IMR-90 (cell line): ENCODE results near the gene NRDC. TPM values are rescaled to one million over a fixed set of nuclear protein-coding genes. Genes with fewer than 3 reads are reported as not detected.
A peak's percentile ranks its signal among the peaks of the same experiment; 100 is the strongest.

ENCODE experiments used
- ATAC-seq: fragments of 200-7000 bp; cut with Tn5 transposase; 2 replicates; pipeline ENCODE4 v1.9.1; 2020; ENCODE audit warnings: low read depth, mild to moderate bottlenecking, moderate library complexity
- BruUV-seq: library from RNA; stranded (reverse); fragments of 400-500 nt; replicated peaks from 2 replicates; lab custom pipeline; 2021; lab: Mats Ljungman, UMichigan
- CTCF ChIA-PET: fragments of 300-600 bp; formaldehyde crosslinking; extraction: SDS; loops from one replicate; lab custom pipeline; 2021; ENCODE audit warnings: antibody characterized with exemption; lab: Yijun Ruan, JAX
- POLR2A ChIA-PET: fragments of 300-600 bp; sonication (Branson Sonifier 250); formaldehyde crosslinking; loops from one replicate; lab custom pipeline; 2022; ENCODE audit warnings: antibody characterized with exemption; ENCODE audit not compliant: unreplicated experiment; lab: Charles Lee
- DNase-seq: peaks from one replicate; pipeline ENCODE4 v3.0.0; 2013
- H2AFZ ChIP-seq: replicated peaks from 2 replicates; pipeline ENCODE3; 2013; ENCODE audit warnings: low read length, mild to moderate bottlenecking; ENCODE audit not compliant: poor library complexity
- H2AK5ac ChIP-seq: 2 replicates; pipeline ENCODE4 v1.6.1; 2013; ENCODE audit warnings: low read depth, low read length, inconsistent platforms
- H2AK9ac ChIP-seq: replicated peaks from 2 replicates; pipeline ENCODE3; 2013; ENCODE audit warnings: mild to moderate bottlenecking, low read depth, low read length, moderate library complexity; ENCODE audit not compliant: poor library complexity
- H2BK120ac ChIP-seq: 2 replicates; pipeline ENCODE4 v1.6.1; 2013; ENCODE audit warnings: low read depth, low read length, inconsistent platforms
- H2BK15ac ChIP-seq: 3 replicates; pipeline ENCODE4 v1.6.1; 2013; ENCODE audit warnings: low read depth, low read length, inconsistent platforms
- H2BK20ac ChIP-seq: 2 replicates; pipeline ENCODE4 v1.6.1; 2013; ENCODE audit warnings: low read depth, mild to moderate bottlenecking, inconsistent platforms, low read length, moderate library complexity
- H2BK5ac ChIP-seq: 2 replicates; pipeline ENCODE4 v1.6.1; 2013; ENCODE audit warnings: mild to moderate bottlenecking, low read depth, low read length, inconsistent platforms; ENCODE audit not compliant: poor library complexity, severe bottlenecking
- H3K14ac ChIP-seq: replicated peaks from 2 replicates; pipeline ENCODE4 v1.6.1; 2013; ENCODE audit warnings: low read depth, low read length, inconsistent platforms
- H3K18ac ChIP-seq: 2 replicates; pipeline ENCODE4 v1.6.1; 2013; ENCODE audit warnings: low read depth, low read length, control low read depth
- H3K23ac ChIP-seq: 2 replicates; pipeline ENCODE4 v1.6.1; 2013; ENCODE audit warnings: low read depth, low read length, inconsistent platforms
- H3K27ac ChIP-seq: 2 replicates; pipeline ENCODE4 v1.5.1; 2013; ENCODE audit warnings: mild to moderate bottlenecking, control low read depth, low read length; ENCODE audit not compliant: insufficient read depth
- H3K27me3 ChIP-seq: 2 replicates; pipeline ENCODE4 v1.6.1; 2013; ENCODE audit warnings: low read length; ENCODE audit not compliant: control insufficient read depth, insufficient read depth
- H3K36me3 ChIP-seq: 2 replicates; pipeline ENCODE4 v1.6.1; 2013; ENCODE audit warnings: low read length, mixed read lengths; ENCODE audit not compliant: control insufficient read depth, insufficient read depth
- H3K4ac ChIP-seq: 2 replicates; pipeline ENCODE4 v1.6.1; 2013; ENCODE audit warnings: low read depth, low read length, inconsistent platforms
- H3K4me1 ChIP-seq: 2 replicates; pipeline ENCODE4 v1.6.1; 2013; ENCODE audit warnings: low read length, mixed read lengths; ENCODE audit not compliant: control insufficient read depth, insufficient read depth
- H3K4me2 ChIP-seq: 2 replicates; pipeline ENCODE4 v1.6.1; 2013; ENCODE audit warnings: low read depth, mild to moderate bottlenecking, control low read depth, low read length, moderate library complexity
- H3K4me3 ChIP-seq: 2 replicates; pipeline ENCODE4 v1.5.1; 2013; ENCODE audit warnings: low read depth, mild to moderate bottlenecking, control low read depth, low read length, moderate library complexity; ENCODE audit not compliant: insufficient read depth
- H3K56ac ChIP-seq: 2 replicates; pipeline ENCODE4 v1.6.1; 2013; ENCODE audit warnings: low read length, inconsistent platforms; ENCODE audit not compliant: insufficient read depth; ENCODE audit errors: extremely low read depth
- H3K79me1 ChIP-seq, 2 experiments: 2 replicates each; pipeline ENCODE4 v1.6.1; 2013; ENCODE audit warnings: low read length in 2 of 2, inconsistent platforms in 1 of 2, low read depth in 1 of 2
- H3K9ac ChIP-seq: 2 replicates; pipeline ENCODE4 v1.6.1; 2013; ENCODE audit warnings: low read depth, low read length, control low read depth
- H3K9me1 ChIP-seq: 2 replicates; pipeline ENCODE4 v1.6.1; 2013; ENCODE audit warnings: low read length, inconsistent platforms; ENCODE audit not compliant: insufficient read depth
- H3K9me3 ChIP-seq: 2 replicates; pipeline ENCODE4 v1.6.1; 2013; ENCODE audit warnings: low read length; ENCODE audit not compliant: control insufficient read depth, insufficient read depth
- H4K20me1 ChIP-seq: 2 replicates; pipeline ENCODE4 v1.6.1; 2013; ENCODE audit warnings: low read length, inconsistent platforms; ENCODE audit not compliant: insufficient read depth
- H4K5ac ChIP-seq: 2 replicates; pipeline ENCODE4 v1.6.1; 2013; ENCODE audit warnings: mild to moderate bottlenecking, low read depth, low read length, control low read depth
- H4K8ac ChIP-seq, 2 experiments: 2 replicates each; pipeline ENCODE4 v1.6.1; 2013; ENCODE audit warnings: low read depth in 2 of 2, low read length in 2 of 2, control low read depth in 1 of 2, inconsistent platforms in 1 of 2
- H4K91ac ChIP-seq: 2 replicates; pipeline ENCODE4 v1.6.1; 2013; ENCODE audit warnings: low read depth, low read length, inconsistent platforms; ENCODE audit not compliant: insufficient read depth
- CEBPB ChIP-seq: IDR thresholded peaks from 2 replicates; pipeline ENCODE4 v1.6.1; 2012; ENCODE audit warnings: low read depth, low read length, improper control_type of control experiment
- FOS ChIP-seq: fragments of 150-350 bp; IDR thresholded peaks from 2 replicates; pipeline ENCODE4 v1.6.1; 2016; ENCODE audit warnings: low read depth, low read length
- MAZ ChIP-seq: IDR thresholded peaks from 2 replicates; pipeline ENCODE4 v1.6.1; 2012; ENCODE audit warnings: low read depth, mild to moderate bottlenecking, low read length, improper control_type of control experiment, moderate library complexity, borderline replicate concordance
- NFE2L2 ChIP-seq: fragments of 150-350 bp; IDR thresholded peaks from 2 replicates; pipeline ENCODE4 v1.6.1; 2016; ENCODE audit warnings: low read depth, mild to moderate bottlenecking, low read length
- WGBS, 2 experiments: methylation state at CpG; one replicate each; pipeline versions ENCODE4 v1.1.5 to v1.1.7; 2013; ENCODE audit warnings: missing lambda C conversion rate in 2 of 2; ENCODE audit not compliant: insufficient read length in 1 of 2; ENCODE audit errors: extremely low coverage in 2 of 2; 5-methylcytosine and 5-hydroxymethylcytosine counted together
- dilution Hi-C: fragments of 300-500 bp; cut with HindIII; formaldehyde crosslinking; loops from one replicate; pipeline ENCODE4 v1.14.3; 2018; ENCODE audit warnings: low sequenced_read_pairs; ENCODE audit not compliant: unreplicated experiment
- in situ Hi-C: fragments of 300-500 bp; cut with MboI; formaldehyde crosslinking; loops from 3 replicates; pipeline ENCODE4 v1.14.3; 2019; ENCODE audit warnings: low sequenced_read_pairs, inconsistent platforms, mixed read lengths
- intact Hi-C: fragments of 100-400 bp; cut with micrococcal nuclease; formaldehyde crosslinking; loops from 2 replicates; pipeline ENCODE4 v1.10.0; 2022
- polyA plus RNA-seq, 3 experiments: library from polyadenylated mRNA; depleted of rRNA; stranded (reverse); fragments of >200 nt; gene quantifications; 2 replicates each; pipeline ENCODE4 v1.2.3, GENCODE V29; 2012; ENCODE audit warnings: low replicate concordance in 1 of 3
- total RNA-seq: library from RNA; depleted of rRNA; stranded (reverse); fragments of >200 nt; gene quantifications from 2 replicates; pipeline ENCODE4 v1.2.3, GENCODE V29; 2012

Gene NRDC
- total and polyA plus RNA-seq, 2 of the 4 experiments (the other 2 are of a cell fraction) = 75.8 to 84.7 TPM

- no peaks in the 10 kb centered on the region for H3K27me3 ChIP-seq
- ChIA-PET CTCF (interaction anchor here (0.6 to 2.5 kb wide), 3 partner anchors 28 to 297 kb away, joined by 3 to 21 read pairs (median 3); no protein-coding TSS in a partner anchor), POLR2A (interaction anchor here (0.6 kb wide), 1 partner anchor 45 kb away, joined by 4 read pairs; no protein-coding TSS in a partner anchor)
- H3K9me3 ChIP-seq = no peaks in the 10 kb centered on the region
- peak overlapping the region; percentile 91 to 94 for H4K8ac ChIP-seq
- H3K4me1 ChIP-seq = peaks cover 45% of the 10 kb centered on the region
- DNase-seq (peak; percentile 77), ATAC-seq (peak; percentile 25)
- H3K18ac ChIP-seq = peak overlapping the region; percentile 98; the same call in 1 of the 2 replicates
- peak overlapping the region; percentile 75 for H2AK9ac ChIP-seq
- peak overlapping the region; percentile 92 for H4K91ac ChIP-seq
- H3K4me3 ChIP-seq = no peak overlapping the region
- peaks cover 55% of the 10 kb centered on the region for H3K9me1 ChIP-seq
- peak overlapping the region; percentile 99 for H2BK5ac ChIP-seq
- H3K4me2 ChIP-seq = peak overlapping the region; percentile 38; the same call in 1 of the 2 replicates
- no TSS peak for BruUV-seq
- peak overlapping the region; percentile 51 for H3K27ac ChIP-seq
- TF ChIP-seq MAZ = 0 out of 2 replicates have a peak, but pooled peaks have one; percentile 59
- TF ChIP-seq NFE2L2 = no peak
- TF ChIP-seq CEBPB = peak; percentile 21; the same call in 1 of the 2 replicates
- peak; percentile 46 for TF ChIP-seq FOS
- peaks cover 48 to 89% of the 10 kb centered on the region in 2 experiments for H3K79me1 ChIP-seq
- dilution Hi-C loops (no loop called here), intact Hi-C loops (no loop called here), in situ Hi-C loops (no loop called here)
- H3K56ac ChIP-seq = peak overlapping the region; percentile 81
- peaks cover 11% of the 10 kb centered on the region; the same call in 1 of the 2 replicates for H3K36me3 ChIP-seq
- H3K9ac ChIP-seq = peak overlapping the region; percentile 22; the same call in 1 of the 2 replicates
- 33% methylated on average over 1 of the region's 1 CpG; no CpG with 5 or more reads in 1 of the 2 experiments for WGBS, 2 experiments
- H4K5ac ChIP-seq = peak overlapping the region; percentile 98; the same call in 1 of the 2 replicates
- H2AK5ac ChIP-seq = peak overlapping the region; percentile 99
- peak overlapping the region; percentile 99 for H2BK20ac ChIP-seq
- H2BK15ac ChIP-seq = peak overlapping the region; percentile 95
- peak overlapping the region; percentile 99 for H2BK120ac ChIP-seq
- peak overlapping the region; percentile 99 for H3K23ac ChIP-seq
- peak overlapping the region; percentile 99 for H3K4ac ChIP-seq
- H4K20me1 ChIP-seq = no peaks in the 10 kb centered on the region
- peak overlapping the region; percentile 38 for H2AFZ ChIP-seq
- peak overlapping the region; percentile 98 for H3K14ac ChIP-seq
Observed at GRCh38 chr1:51924455-51924854, 45.9 kb upstream of the NRDC start.
